Right lobe of liver (tissue), 5 donors: Measurements from ENCODE around the gene BRMS1. TPM values are rescaled to one million over a fixed set of nuclear protein-coding genes. Genes with fewer than 3 reads are reported as not detected.

Experiments used
- small RNA-seq, 2 experiments: library from RNA; depleted of rRNA; stranded (forward); fragments of <200 nt; gene quantifications; one replicate each; pipeline ENCODE3, GENCODE V24; 2016
- total RNA-seq, 6 experiments: library from RNA; depleted of rRNA in 2 of 6; stranded (reverse); fragments of >200 nt in 2 of 6; fragmentation: NEBNext Ultra II Directional in 3 of 6; extraction: Animal tissue kit (Norgen Biotek cat#: 25700) in 3 of 6; gene quantifications; one replicate each; pipeline versions ENCODE4 v1.1.0 to v1.2.4, GENCODE V29; 2016 to 2023
- donor health status: DM: no; HTN: no; CAD: no.
- donor health status: DM: no; HTN: no; CAD: no.
- donor health status: DM: no; HTN: yes; CAD: no.
- donor health status: DM: no; HTN: yes; CAD: no.

The BRMS1 gene
- total RNA-seq, 6 experiments from 2014 or later, result 8.2 to 31.9 (median 12.1) TPM

Small RNAs within 50 kb of the gene (small RNA-seq; reads per million reads assigned to genes)
- 0 reads per million in 2 experiments for gene RF00017
- 0 reads per million in 2 experiments for gene RNU1-84P

Other genes starting within 250 kb of the BRMS1 start
- 10 to 100 TPM in 1 of 6 experiments, 1 to 10 TPM in 5; 3.8 to 11.5 (median 6.3) TPM for gene KLC2, start 87.4 kb downstream of the BRMS1 start, total RNA-seq
- 10 to 100 TPM; 52.3 to 69.0 (median 59.6) TPM for gene RAB1B, start 76.5 kb downstream of the BRMS1 start, total RNA-seq
- gene CNIH2, start 66.9 kb downstream of the BRMS1 start, total RNA-seq, result under 1 TPM in 2 of 6 experiments, not detected in 4; 0.26 to 0.51 TPM
- 100 to 1,000 TPM in 3 of 6 experiments, 10 to 100 TPM in 3; 75.0 to 170 (median 97.9) TPM for gene YIF1A, start 56.0 kb downstream of the BRMS1 start, total RNA-seq
- gene TMEM151A, start 53.2 kb downstream of the BRMS1 start, total RNA-seq, result under 1 TPM in 4 of 6 experiments, not detected in 2; 0.13 to 0.86 (median 0.45) TPM
- gene CD248, start 28.1 kb downstream of the BRMS1 start, total RNA-seq, result 1 to 10 TPM in 3 of 6 experiments, under 1 TPM in 3; 0.37 to 3.2 (median 0.94) TPM
- gene RIN1, start 8.7 kb downstream of the BRMS1 start, total RNA-seq, result 1 to 10 TPM in 3 of 6 experiments, under 1 TPM in 3; 0.46 to 1.8 (median 0.94) TPM
- gene B4GAT1, start 2.5 kb upstream of the BRMS1 start, total RNA-seq, result 10 to 100 TPM in 5 of 6 experiments, 1 to 10 TPM in 1; 6.3 to 25.4 (median 15.6) TPM
- gene SLC29A2, start 26.7 kb upstream of the BRMS1 start, total RNA-seq, result 1 to 10 TPM in 4 of 6 experiments, under 1 TPM in 2; 0.35 to 2.2 (median 1.1) TPM
- gene NPAS4, start 75.9 kb upstream of the BRMS1 start, total RNA-seq, result not detected
- 10 to 100 TPM; 17.6 to 34.1 (median 28.6) TPM for gene MRPL11, start 93.7 kb upstream of the BRMS1 start, total RNA-seq
- gene PELI3, start 121.8 kb upstream of the BRMS1 start, total RNA-seq, result 1 to 10 TPM; 2.0 to 5.3 (median 3.2) TPM
- 10 to 100 TPM; 18.0 to 25.6 (median 22.0) TPM for gene DPP3, start 135.3 kb upstream of the BRMS1 start, total RNA-seq
- gene BBS1, start 165.5 kb upstream of the BRMS1 start, total RNA-seq, result 10 to 100 TPM in 4 of 6 experiments, 1 to 10 TPM in 2; 6.2 to 18.1 (median 11.2) TPM
- gene ZDHHC24, start 200.9 kb upstream of the BRMS1 start, total RNA-seq, result 10 to 100 TPM in 1 of 6 experiments, 1 to 10 TPM in 5; 3.6 to 15.5 (median 5.8) TPM
- not detected for gene ACTN3, start 201.8 kb upstream of the BRMS1 start, total RNA-seq
- 10 to 100 TPM; 35.3 to 54.4 (median 44.7) TPM for gene CTSF, start 223.5 kb upstream of the BRMS1 start, total RNA-seq
- under 1 TPM in 5 of 6 experiments, not detected in 1; 0.07 to 0.37 (median 0.12) TPM for gene CCDC87, start 248.0 kb upstream of the BRMS1 start, total RNA-seq
- gene CCS, start 248.1 kb upstream of the BRMS1 start, total RNA-seq, result 10 to 100 TPM; 22.6 to 54.2 (median 34.3) TPM